WTC11 (cell line): ENCODE data around the gene GDF7. TPM values are rescaled to one million over a fixed set of nuclear protein-coding genes. Genes with fewer than 3 reads are reported as not detected.

Experiments
- ATAC-seq: fragments of 200-7000 bp; cut with Tn5 transposase; 2 replicates; pipeline ENCODE4 v1.10.0; 2021; ENCODE audit warnings: mild to moderate bottlenecking, moderate library complexity
- CTCF ChIA-PET: fragments of 300-600 bp; sonication (Branson Sonifier 250); formaldehyde crosslinking; loops from one replicate; lab custom pipeline; 2021; ENCODE audit warnings: antibody characterized with exemption; lab: Charles Lee
- POLR2A ChIA-PET: fragments of 350-600 bp; sonication (Branson Sonifier 250); formaldehyde crosslinking; loops from one replicate; lab custom pipeline; 2021; ENCODE audit warnings: antibody characterized with exemption; lab: Charles Lee
- DNase-seq: peaks from one replicate; pipeline ENCODE4 v3.0.0; 2021; ENCODE audit warnings: low spot score
- H3K27ac Mint-ChIP-seq: 2 replicates; pipeline ENCODE4 v1.8.0; 2021; ENCODE audit warnings: mixed read lengths
- H3K27me3 Mint-ChIP-seq: 2 replicates; pipeline ENCODE4 v1.8.0; 2021; ENCODE audit warnings: low read depth, mild to moderate bottlenecking, moderate library complexity, mixed read lengths
- H3K36me3 Mint-ChIP-seq: 2 replicates; pipeline ENCODE4 v1.8.0; 2021; ENCODE audit warnings: mixed read lengths
- H3K4me1 Mint-ChIP-seq: 2 replicates; pipeline ENCODE4 v1.8.0; 2022; ENCODE audit warnings: mixed read lengths
- H3K4me3 Mint-ChIP-seq: 2 replicates; pipeline ENCODE4 v1.8.0; 2021; ENCODE audit warnings: mild to moderate bottlenecking, moderate library complexity, mixed read lengths
- H3K9me3 Mint-ChIP-seq: 2 replicates; pipeline ENCODE4 v1.8.0; 2021; ENCODE audit warnings: mixed read lengths
- AR ChIP-seq: fragments of 250-450 bp; sonication (Bioruptor Pico); IDR thresholded peaks from 2 replicates; pipeline ENCODE4 v1.9.0; 2021; ENCODE audit warnings: mild to moderate bottlenecking
- ARID4B ChIP-seq: sonication (generic); formaldehyde crosslinking; IDR thresholded peaks from 2 replicates; pipeline ENCODE4 v1.8.0; 2023; ENCODE audit warnings: missing genetic modification reagents, mild to moderate bottlenecking, borderline replicate concordance
- ATF6 ChIP-seq: sonication (generic); formaldehyde crosslinking; IDR thresholded peaks from 2 replicates; pipeline ENCODE4 v1.8.1; 2023; ENCODE audit warnings: mild to moderate bottlenecking, missing genetic modification reagents
- E2F4 ChIP-seq: sonication (generic); formaldehyde crosslinking; IDR thresholded peaks from 2 replicates; pipeline ENCODE4 v1.8.1; 2022; ENCODE audit warnings: low read depth, mild to moderate bottlenecking, moderate library complexity, missing genetic modification reagents, borderline replicate concordance
- FOXP4 ChIP-seq: sonication (generic); formaldehyde crosslinking; IDR thresholded peaks from 2 replicates; pipeline ENCODE4 v1.8.0; 2022; ENCODE audit warnings: mild to moderate bottlenecking, missing genetic modification reagents
- HMGXB4 ChIP-seq: sonication (generic); formaldehyde crosslinking; IDR thresholded peaks from 2 replicates; pipeline ENCODE4 v1.8.1; 2023; ENCODE audit warnings: mild to moderate bottlenecking, moderate library complexity, missing genetic modification reagents
- NFATC4 ChIP-seq: fragments of 250-450 bp; sonication (Bioruptor Pico); IDR thresholded peaks from 2 replicates; pipeline ENCODE4 v1.9.0; 2021; ENCODE audit warnings: mild to moderate bottlenecking
- RORB ChIP-seq: fragments of 250-450 bp; sonication (Bioruptor Pico); IDR thresholded peaks from 2 replicates; pipeline ENCODE4 v1.9.0; 2021; ENCODE audit warnings: mild to moderate bottlenecking
- SOX15 ChIP-seq: fragments of 250-450 bp; sonication (Bioruptor Pico); IDR thresholded peaks from 2 replicates; pipeline ENCODE4 v1.9.0; 2021; ENCODE audit warnings: mild to moderate bottlenecking
- TP53 ChIP-seq: sonication (generic); formaldehyde crosslinking; IDR thresholded peaks from 2 replicates; pipeline ENCODE4 v1.8.1; 2023; ENCODE audit warnings: mild to moderate bottlenecking, missing genetic modification reagents
- USF1 ChIP-seq: sonication (generic); formaldehyde crosslinking; IDR thresholded peaks from 2 replicates; pipeline ENCODE4 v1.8.0; 2022; ENCODE audit warnings: mild to moderate bottlenecking, missing genetic modification reagents
- ZBTB43 ChIP-seq: sonication (generic); formaldehyde crosslinking; IDR thresholded peaks from 2 replicates; pipeline ENCODE4 v1.8.1; 2023; ENCODE audit warnings: mild to moderate bottlenecking, missing genetic modification reagents
- ZNF396 ChIP-seq: fragments of 250-450 bp; sonication (Bioruptor Pico); IDR thresholded peaks from 2 replicates; pipeline ENCODE4 v1.8.0; 2021; ENCODE audit warnings: mild to moderate bottlenecking, moderate library complexity, borderline replicate concordance
- ZSCAN18 ChIP-seq: fragments of 250-450 bp; sonication (Bioruptor Pico); IDR thresholded peaks from 2 replicates; pipeline ENCODE4 v2.1.2; 2022; ENCODE audit warnings: mild to moderate bottlenecking, moderate library complexity
- total RNA-seq: library from RNA; stranded (reverse); gene quantifications from 3 replicates; pipeline ENCODE4 v1.2.3, GENCODE V29; 2021

The GDF7 gene
- total RNA-seq, 1 experiment from 2014 or later, result 0.55 TPM

- 0 out of 2 replicates have a peak, but pooled peaks have one; percentile 0 for ATAC-seq
- peak; percentile 30 for DNase-seq
- TF ChIP-seq HMGXB4 (CRISPR knock-in tag) (peak; percentile 60; the same call in 1 of the 2 replicates), USF1 (no peak), ARID4B (0 out of 2 replicates have a peak, but pooled peaks have one; percentile 21)
- TF ChIP-seq, all 79 proteins: peak for 2
- ChIA-PET POLR2A (interaction anchor here (1.3 to 1.4 kb wide), 2 partner anchors 10 to 219 kb away, joined by 3 to 7 read pairs; no protein-coding TSS in a partner anchor), CTCF (interaction anchor here (0.9 to 8.9 kb wide), 7 partner anchors 8 to 297 kb away, joined by 3 to 329 read pairs (median 5); partner anchors contain the start of genes HS1BP3 and RHOB)
- no peaks in the 10 kb centered on the region for H3K36me3 Mint-ChIP-seq
- no peak overlapping the region for H3K27ac Mint-ChIP-seq
- no peaks in the 10 kb centered on the region for H3K9me3 Mint-ChIP-seq
- H3K27me3 Mint-ChIP-seq, result peaks cover 94% of the 10 kb centered on the region
- peak overlapping the region; percentile 76 for H3K4me3 Mint-ChIP-seq
- peaks cover 34% of the 10 kb centered on the region for H3K4me1 Mint-ChIP-seq
These were observed 990 bp upstream of the GDF7 start for GRCh38 chr2:20666005-20666303.

- Mint-ChIP-seq H3K27ac (no peak overlapping the region), H3K27me3 (peaks cover 96% of the 10 kb centered on the region), H3K4me1 (peaks cover 42% of the 10 kb centered on the region), H3K9me3 (no peaks in the 10 kb centered on the region), H3K36me3 (no peaks in the 10 kb centered on the region), H3K4me3 (peak overlapping the region; percentile 53)
- ChIA-PET POLR2A (interaction anchor here (1.4 kb wide), 1 partner anchor 221 kb away, joined by 3 read pairs; no protein-coding TSS in a partner anchor), CTCF (interaction anchor here (0.6 to 8.9 kb wide), 11 partner anchors 7 to 1787 kb away, joined by 3 to 329 read pairs (median 3); partner anchors contain the start of genes HS1BP3 and RHOB)
- DNase-seq (no peak), ATAC-seq (peak; percentile 2)
- TF ChIP-seq ZSCAN18 (CRISPR knock-in tag), result no peak
- TF ChIP-seq TP53 (CRISPR knock-in tag), result no peak
- no peak for TF ChIP-seq RORB (CRISPR knock-in tag)
- no peak for TF ChIP-seq E2F4 (CRISPR knock-in tag)
- no peak for TF ChIP-seq ZBTB43
- no peak for TF ChIP-seq ZNF396 (CRISPR knock-in tag)
- TF ChIP-seq ATF6 (CRISPR knock-in tag), result no peak
- TF ChIP-seq SOX15 (CRISPR knock-in tag), result no peak
- no peak for TF ChIP-seq NFATC4
- no peak for TF ChIP-seq FOXP4 (CRISPR knock-in tag)
- no peak for TF ChIP-seq AR (CRISPR knock-in tag)
These were observed 197 bp downstream of the GDF7 start for GRCh38 chr2:20667151-20667530.
